Measurements from ENCODE around the gene MDH1. TPM values are rescaled to one million over a fixed set of nuclear protein-coding genes. Genes with fewer than 3 reads are reported as not detected.

Gene MDH1
- 119 and 161 TPM in 2 replicates for total RNA-seq

GRCh38 chr2:63588385-63589147 is at the start of gene MDH1, which contains the start of gene WDPCP:
TSS of gene MDH1 (plus strand) at chr2:63588963. CDS start at chr2:63589044, 81 bp downstream.
TSS of gene WDPCP (minus strand) at chr2:63588477. CDS start at chr2:63588271, 206 bp downstream.
- DNase-seq (ENCODE audit: low read depth): peak; percentile 99
- TF ChIP-seq CTCF (IDR thresholded peaks at IDR 0.05; ENCODE audit: insufficient read depth, low read length, poor library complexity, severe bottlenecking): no peak
- no peaks in the 10 kb centered on the region for H3K27me3 ChIP-seq (ENCODE audit: control insufficient read depth, insufficient read depth, low read length)
- peak within 1 kb of the TSS; percentile 91 for H3K4me3 ChIP-seq (ENCODE audit: low read depth, low read length)
- H3K36me3 ChIP-seq (ENCODE audit: control insufficient read depth, insufficient read depth, low read length): no peaks in the 10 kb centered on the region

GRCh38 chr2:63539416-63540162 is 49.2 kb upstream of the MDH1 start:
- no peak overlapping the region for H3K4me3 ChIP-seq (ENCODE audit: low read depth, low read length)
- no peaks in the 10 kb centered on the region for H3K27me3 ChIP-seq (ENCODE audit: control insufficient read depth, insufficient read depth, low read length)
- no peak for TF ChIP-seq CTCF (IDR thresholded peaks at IDR 0.05; ENCODE audit: insufficient read depth, low read length, poor library complexity, severe bottlenecking)
- no peaks in the 10 kb centered on the region for H3K36me3 ChIP-seq (ENCODE audit: control insufficient read depth, insufficient read depth, low read length)
- DNase-seq (ENCODE audit: low read depth): no peak

- H3K36me3 ChIP-seq (ENCODE audit: control insufficient read depth, insufficient read depth, low read length): no peaks in the 10 kb centered on the region
- H3K27me3 ChIP-seq (ENCODE audit: control insufficient read depth, insufficient read depth, low read length): no peaks in the 10 kb centered on the region
- DNase-seq (ENCODE audit: low read depth): no peak
- H3K4me3 ChIP-seq (ENCODE audit: low read depth, low read length): no peak overlapping the region
- peak; percentile 53 for TF ChIP-seq CTCF (IDR thresholded peaks at IDR 0.05; ENCODE audit: insufficient read depth, low read length, poor library complexity, severe bottlenecking)
Observed at GRCh38 chr2:63544017-63544627, 44.6 kb upstream of the MDH1 start.

- Histone ChIP-seq H3K36me3 (ENCODE audit: control insufficient read depth, insufficient read depth, low read length) (no peaks in the 10 kb centered on the region), H3K27me3 (ENCODE audit: control insufficient read depth, insufficient read depth, low read length) (no peaks in the 10 kb centered on the region), H3K4me3 (ENCODE audit: low read depth, low read length) (no peak overlapping the region)
- TF ChIP-seq CTCF (IDR thresholded peaks at IDR 0.05; ENCODE audit: insufficient read depth, low read length, poor library complexity, severe bottlenecking): no peak
- DNase-seq (ENCODE audit: low read depth): no peak
Observed at GRCh38 chr2:63545023-63545422, 43.7 kb upstream of the MDH1 start.

- Histone ChIP-seq H3K4me3 (ENCODE audit: low read depth, low read length) (no peak overlapping the region), H3K36me3 (ENCODE audit: control insufficient read depth, insufficient read depth, low read length) (no peaks in the 10 kb centered on the region), H3K27me3 (ENCODE audit: control insufficient read depth, insufficient read depth, low read length) (no peaks in the 10 kb centered on the region)
- DNase-seq (ENCODE audit: low read depth): no peak
- no peak for TF ChIP-seq CTCF (IDR thresholded peaks at IDR 0.05; ENCODE audit: insufficient read depth, low read length, poor library complexity, severe bottlenecking)
Observed at GRCh38 chr2:63553049-63553448, 35.7 kb upstream of the MDH1 start.

All from kidney epithelial cell (primary cell).